G401.6 (cell line): Measurements from ENCODE around the gene STEAP3.

ENCODE experiments used
- FAIRE-seq: peaks from 2 replicates; lab custom pipeline; 2012; peaks lifted over from hg19 to GRCh38; lab: Jason Lieb, UNC

The STEAP3 gene

DNA sequence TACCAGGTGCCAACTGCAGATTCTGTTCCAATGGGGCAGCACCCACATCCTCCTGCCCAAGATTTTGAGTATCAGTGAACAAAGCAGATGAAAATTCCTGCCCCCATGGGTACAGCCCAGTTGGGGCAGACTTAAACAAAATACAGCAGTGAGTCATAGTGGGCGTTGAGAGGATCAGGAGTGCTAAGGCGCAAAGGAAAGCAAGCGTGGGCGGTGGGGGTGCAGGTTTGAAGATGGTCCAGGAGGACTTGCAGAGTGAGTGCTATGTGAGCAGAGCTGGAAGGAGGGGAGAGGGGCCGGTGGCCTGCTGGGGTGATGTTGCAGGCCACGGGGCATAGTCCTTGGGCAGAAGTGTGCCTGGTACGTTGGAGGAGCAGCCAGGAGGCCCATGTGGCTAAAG, 24.7 kb downstream of the STEAP3 start:
- FAIRE-seq, result no peak

DNA sequence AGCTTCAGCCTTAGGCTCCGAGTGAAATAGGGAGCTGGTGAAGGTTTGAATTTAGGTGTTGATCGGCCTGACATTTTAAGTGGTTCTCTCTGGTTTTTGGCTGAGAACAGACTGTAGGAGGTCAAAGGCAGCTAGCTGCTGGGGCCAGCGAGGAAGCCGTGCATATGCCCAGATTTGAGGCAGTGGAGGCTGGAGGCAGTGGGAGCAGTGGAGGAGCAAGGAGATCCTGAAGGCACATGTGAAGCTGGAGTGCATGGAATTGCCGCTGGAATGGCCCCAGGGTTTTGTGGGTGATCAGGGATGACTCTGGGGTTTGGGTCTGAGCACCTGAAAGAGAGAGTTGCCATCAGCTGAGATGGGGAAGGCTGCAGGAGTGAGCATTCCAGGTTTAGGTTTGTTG, 25.1 kb downstream of the STEAP3 start:
- FAIRE-seq, result no peak

GRCh38 chr2:119249311-119249710, 25.7 kb downstream of the STEAP3 start:
- no peak for FAIRE-seq

GRCh38 chr2:119249855-119250717, 26.5 kb downstream of the STEAP3 start:
- FAIRE-seq, result no peak

- FAIRE-seq, result no peak
These were observed 27.2 kb downstream of the STEAP3 start for GRCh38 chr2:119250718-119251290.

DNA sequence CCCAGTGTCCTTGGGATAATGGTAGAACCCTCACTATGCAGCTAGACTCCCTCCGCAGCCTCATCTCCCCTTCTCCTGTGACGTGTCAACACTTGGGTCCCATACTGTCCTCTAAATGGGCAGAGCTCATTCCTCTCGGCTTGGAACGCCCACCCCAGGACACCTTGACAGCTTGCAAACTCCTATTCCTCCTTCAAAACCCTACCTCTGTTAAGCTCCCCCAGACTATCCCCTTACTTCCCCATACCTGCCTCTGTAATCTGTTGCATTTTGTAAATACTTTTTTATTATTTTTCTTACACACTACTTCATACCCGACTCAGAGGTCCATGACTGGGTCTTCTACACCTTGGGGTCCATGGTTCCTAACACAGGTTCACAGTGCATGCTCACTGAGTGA, 28.0 kb downstream of the STEAP3 start:
- no peak for FAIRE-seq

DNA sequence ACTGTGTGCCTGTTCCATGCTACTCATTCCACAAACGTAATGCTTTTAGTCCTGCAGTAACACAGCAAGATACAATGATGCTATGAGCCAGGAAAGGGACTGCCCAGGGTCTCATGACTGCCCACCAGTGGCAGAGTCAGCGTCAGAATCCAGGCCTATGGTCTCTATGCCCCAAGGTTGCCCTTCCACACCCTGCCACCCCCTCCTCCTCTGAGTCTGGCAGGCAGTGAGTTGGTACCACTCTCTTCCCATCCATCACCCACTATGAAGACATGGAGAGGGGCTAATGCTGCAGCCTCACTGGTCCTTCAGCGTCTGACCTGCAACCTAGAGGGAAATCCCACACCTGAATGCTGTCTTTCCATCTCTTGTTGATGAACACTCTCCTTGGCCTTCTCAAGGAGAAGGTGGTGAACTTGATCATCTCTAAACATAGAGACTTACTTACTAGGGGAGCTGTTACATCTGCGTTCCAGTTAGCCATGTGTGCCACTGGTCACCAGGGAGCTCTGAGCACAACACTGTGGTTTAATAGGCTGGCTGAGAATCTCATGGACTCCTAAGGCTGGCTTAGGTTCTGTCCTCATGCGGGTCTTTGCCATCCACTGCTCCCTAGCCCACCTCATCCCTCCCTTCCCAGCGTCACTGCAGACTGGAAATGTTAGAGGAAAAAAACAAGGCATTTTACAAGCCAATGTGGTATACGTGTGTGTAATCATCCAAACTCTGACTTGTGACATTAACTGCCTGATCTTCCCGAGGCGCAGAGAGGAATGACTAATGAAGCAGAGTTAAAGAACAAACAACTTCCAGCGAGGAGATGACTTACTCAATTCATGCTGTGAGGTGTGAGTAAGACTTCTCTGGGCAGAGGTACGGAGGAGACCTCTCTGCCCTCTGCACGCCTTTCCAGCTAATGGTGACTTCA, 28.8 kb downstream of the STEAP3 start:
- no peak for FAIRE-seq

GRCh38 chr2:119253114-119253702, 29.6 kb downstream of the STEAP3 start:
- no peak for FAIRE-seq

DNA sequence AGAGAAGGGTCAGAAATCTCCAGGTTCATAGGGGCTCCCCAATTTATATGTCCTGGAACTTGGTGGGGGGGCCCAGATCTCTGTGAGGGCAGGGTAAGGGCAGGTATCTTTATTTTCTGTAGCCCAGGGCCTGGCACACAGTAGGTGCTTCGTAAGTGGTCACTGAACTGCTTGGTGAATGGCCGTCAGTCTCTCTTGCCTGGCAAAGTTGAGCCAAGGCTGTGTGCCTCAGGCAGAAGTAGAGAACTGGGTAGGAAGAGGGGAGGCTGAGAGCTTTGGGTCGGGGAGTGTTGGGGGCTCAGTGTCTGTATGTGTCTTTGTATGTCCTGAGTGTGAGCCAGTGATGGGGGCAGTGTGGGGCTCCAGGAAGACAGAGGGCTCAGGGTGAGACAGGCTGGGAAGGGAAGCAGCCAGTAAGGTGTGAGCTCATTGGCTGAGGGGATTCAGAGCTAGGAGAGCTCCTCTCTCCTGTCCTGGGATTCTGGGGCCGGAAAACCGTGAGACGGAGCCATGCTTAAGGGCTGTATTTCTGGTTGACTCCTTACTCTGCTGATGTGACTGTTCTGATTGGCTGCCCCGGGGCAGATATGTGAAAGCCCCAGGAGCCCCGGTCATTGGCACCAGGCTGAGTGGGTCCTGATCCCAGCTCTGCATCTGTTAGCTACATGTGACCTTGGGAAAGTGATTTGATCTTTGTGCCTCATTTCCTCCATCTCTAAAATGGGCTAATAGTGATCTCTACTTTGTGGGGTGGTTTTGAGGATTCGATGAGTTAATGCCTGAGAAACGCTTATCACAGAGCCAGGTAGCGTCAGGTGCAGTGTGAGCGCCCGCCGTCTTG, 30.3 kb downstream of the STEAP3 start:
- no peak for FAIRE-seq

GRCh38 chr2:119254601-119255080, 31.0 kb downstream of the STEAP3 start:
- no peak for FAIRE-seq

DNA sequence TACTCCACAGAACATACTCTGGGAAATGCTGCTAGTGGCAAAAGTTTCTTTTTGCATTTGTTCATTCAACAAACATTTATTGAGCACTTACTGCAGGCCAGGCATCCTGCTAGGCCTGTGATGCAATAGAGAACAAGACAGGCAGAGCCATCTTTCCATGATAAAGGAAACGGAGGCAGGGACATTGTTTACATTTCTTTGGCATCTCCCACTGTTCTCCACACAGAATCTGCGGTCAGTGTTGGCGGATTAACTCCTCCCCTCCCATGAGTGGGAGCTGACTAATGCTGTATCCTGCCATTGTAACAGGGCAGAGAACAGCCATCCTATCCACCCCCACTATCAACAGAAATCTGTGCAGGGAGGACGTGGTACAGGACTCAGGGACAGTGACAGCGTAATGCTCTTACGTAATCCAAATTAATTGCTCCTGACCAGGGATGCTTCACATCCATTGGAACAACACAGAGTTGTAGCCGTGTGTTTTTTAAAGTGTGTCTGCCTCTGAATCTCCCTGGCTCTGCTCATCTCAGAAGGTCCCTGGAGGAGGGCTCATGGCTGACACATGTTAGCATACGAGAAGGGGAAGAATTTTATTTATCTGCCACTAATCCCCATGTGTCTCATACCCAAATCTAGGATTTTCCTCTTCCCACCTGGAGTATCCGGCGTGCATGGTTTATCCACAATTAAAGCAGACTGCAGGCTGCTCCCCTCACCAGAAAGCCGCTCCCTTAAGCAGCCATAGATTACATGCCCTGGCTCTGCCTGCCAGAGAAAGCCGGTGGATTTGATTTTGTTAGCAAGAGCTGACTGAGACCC, 32.3 kb downstream of the STEAP3 start:
- no peak for FAIRE-seq

- no peak for FAIRE-seq
These were observed 32.9 kb downstream of the STEAP3 start for GRCh38 chr2:119256582-119256921.

DNA sequence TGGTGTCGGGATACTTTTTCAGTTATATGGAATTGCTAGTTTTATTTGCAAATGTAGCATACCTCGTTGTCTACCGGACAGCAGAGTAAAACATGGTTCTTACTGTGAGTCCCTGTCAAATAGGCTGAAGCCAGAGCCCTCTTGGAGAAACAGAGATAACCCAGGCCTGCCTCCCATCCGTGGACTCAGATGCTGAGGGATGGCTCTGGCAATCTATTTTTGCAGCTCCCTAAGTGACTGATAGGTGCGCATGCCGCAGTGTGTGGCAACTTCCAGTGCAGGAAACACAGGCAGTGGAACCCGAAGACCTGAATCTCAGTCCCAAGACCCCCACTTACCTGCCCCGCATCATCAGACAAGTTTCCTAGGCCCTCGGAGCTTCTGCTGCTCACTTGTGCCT, 33.6 kb downstream of the STEAP3 start:
- no peak for FAIRE-seq

DNA sequence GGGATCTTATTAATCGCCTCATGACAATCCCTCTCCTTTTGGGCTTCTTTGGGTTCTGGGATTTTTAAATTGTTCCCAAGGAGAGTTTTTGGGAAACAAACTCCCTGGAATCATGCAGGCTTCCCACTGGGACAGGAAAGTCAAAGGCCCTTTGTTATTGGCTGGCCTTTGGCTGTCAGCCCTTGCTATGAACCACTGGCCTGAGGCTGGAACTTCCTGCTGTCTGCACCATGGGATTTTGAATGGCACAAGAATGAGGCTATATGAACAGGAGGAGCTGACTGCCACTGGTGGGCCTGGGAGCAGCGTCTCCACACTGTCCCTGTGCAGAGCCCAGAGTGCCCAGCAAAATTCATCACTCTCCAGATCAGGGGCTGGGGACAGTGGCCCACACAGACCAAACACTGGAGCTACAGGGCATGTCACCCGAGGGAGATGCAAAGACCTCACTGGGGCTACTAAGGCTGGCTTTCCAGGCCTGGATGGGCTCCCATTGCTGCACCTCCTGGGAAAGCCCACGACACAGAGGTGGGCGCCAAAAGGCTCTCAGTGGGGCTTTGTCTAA, 35.7 kb downstream of the STEAP3 start:
- no peak for FAIRE-seq

DNA sequence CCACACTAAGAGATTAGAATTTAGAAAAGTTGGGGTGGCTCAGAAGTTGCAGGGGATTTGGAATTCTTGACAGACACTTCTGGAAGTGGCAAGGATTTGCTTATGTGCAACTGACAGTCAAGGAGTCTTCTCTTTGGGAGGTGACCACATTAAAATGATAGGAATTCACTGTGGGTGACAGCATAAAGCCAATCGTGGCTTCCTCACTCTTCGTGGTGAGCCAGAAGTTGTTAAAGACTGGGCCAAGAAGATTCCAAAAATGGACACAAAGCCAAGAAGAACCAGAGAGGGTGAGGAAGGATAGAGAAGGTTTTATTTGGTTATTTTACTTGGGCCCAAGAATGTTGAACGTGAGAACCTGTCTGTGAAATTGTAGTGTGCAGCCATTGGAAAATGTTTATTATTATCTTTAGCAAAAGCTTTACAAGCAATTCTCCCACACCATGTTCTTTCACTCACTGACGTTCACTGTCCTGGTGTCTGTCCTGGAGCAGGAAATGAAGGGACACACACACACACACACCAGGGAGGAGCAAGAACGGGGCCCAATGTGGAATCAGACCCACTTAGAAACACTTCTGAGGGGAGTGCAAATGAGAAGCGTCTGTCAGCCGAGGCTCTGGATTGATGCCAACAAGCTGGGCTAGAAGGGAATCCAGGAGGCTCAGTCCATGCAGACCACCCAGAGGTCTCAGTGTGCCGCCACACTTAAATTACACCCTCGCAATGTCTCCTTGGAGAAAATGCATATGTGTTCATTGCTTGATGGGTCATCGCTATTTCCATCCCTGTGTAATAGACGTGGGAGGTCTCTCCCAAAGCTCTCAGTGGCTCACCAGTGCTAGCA, 37.2 kb downstream of the STEAP3 start:
- no peak for FAIRE-seq

GRCh38 chr2:119261493-119262225, 38.0 kb downstream of the STEAP3 start:
- FAIRE-seq, result no peak

GRCh38 chr2:119263025-119263424, 39.4 kb downstream of the STEAP3 start:
- FAIRE-seq, result no peak

- FAIRE-seq, result no peak
These were observed 40.0 kb downstream of the STEAP3 start for GRCh38 chr2:119263656-119264055.
